Measurements from ENCODE around the gene NIP7.

DNA sequence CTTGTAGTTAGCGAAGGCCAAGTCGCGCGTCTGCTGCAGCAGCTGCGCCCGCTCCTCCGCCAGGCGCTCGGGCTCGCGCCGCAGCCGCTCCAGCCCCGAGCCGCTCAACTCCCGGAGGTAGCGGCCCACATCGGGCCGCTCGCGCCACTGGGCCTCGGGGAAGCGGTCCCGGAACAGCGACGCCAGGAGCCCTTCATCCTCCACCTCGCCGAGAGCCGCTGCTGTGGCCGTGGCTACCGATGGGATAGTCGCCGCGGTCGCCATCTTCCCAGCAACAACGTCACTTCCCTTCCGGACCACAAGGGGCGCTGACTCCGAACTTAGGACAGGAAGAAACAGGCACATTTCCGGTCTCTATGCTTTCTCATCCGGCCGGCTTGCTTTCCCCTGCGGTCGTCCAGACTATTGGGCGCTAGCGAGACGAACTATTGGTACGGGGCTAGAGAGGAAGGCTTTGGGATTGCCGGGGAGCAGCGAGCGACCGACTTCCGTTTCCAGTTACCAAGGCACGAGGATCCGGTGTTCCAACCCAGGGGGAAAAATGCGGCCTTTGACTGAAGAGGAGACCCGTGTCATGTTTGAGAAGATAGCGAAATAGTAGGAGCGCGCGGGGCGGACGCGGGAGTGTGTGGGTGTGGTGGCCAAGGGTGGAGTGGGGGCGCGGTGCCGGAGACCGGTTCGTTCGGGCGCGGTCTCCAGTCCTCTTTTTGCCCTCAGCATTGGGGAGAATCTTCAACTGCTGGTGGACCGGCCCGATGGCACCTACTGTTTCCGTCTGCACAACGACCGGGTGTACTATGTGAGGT, at the start of gene NIP7, which contains the start of gene COG8:
- TF ChIP-seq CTCF (conservative IDR thresholded peaks at IDR 0.05) (peak; percentile 86), ZFX (IDR thresholded peaks at IDR 0.05) (peak; percentile 36; the same call in 1 of the 2 replicates)
